WTC11 (cell line): ENCODE measurements around the gene SHROOM1. TPM values are rescaled to one million over a fixed set of nuclear protein-coding genes. Genes with fewer than 3 reads are reported as not detected.

Experiments
- ATAC-seq: fragments of 200-7000 bp; cut with Tn5 transposase; 2 replicates; pipeline ENCODE4 v1.10.0; 2021; ENCODE audit warnings: mild to moderate bottlenecking, moderate library complexity
- CTCF ChIA-PET: fragments of 300-600 bp; sonication (Branson Sonifier 250); formaldehyde crosslinking; loops from one replicate; lab custom pipeline; 2021; ENCODE audit warnings: antibody characterized with exemption; lab: Charles Lee
- POLR2A ChIA-PET: fragments of 350-600 bp; sonication (Branson Sonifier 250); formaldehyde crosslinking; loops from one replicate; lab custom pipeline; 2021; ENCODE audit warnings: antibody characterized with exemption; lab: Charles Lee
- DNase-seq: peaks from one replicate; pipeline ENCODE4 v3.0.0; 2021; ENCODE audit warnings: low spot score
- H3K27ac Mint-ChIP-seq: 2 replicates; pipeline ENCODE4 v1.8.0; 2021; ENCODE audit warnings: mixed read lengths
- H3K27me3 Mint-ChIP-seq: 2 replicates; pipeline ENCODE4 v1.8.0; 2021; ENCODE audit warnings: low read depth, mild to moderate bottlenecking, moderate library complexity, mixed read lengths
- H3K36me3 Mint-ChIP-seq: 2 replicates; pipeline ENCODE4 v1.8.0; 2021; ENCODE audit warnings: mixed read lengths
- H3K4me1 Mint-ChIP-seq: 2 replicates; pipeline ENCODE4 v1.8.0; 2022; ENCODE audit warnings: mixed read lengths
- H3K4me3 Mint-ChIP-seq: 2 replicates; pipeline ENCODE4 v1.8.0; 2021; ENCODE audit warnings: mild to moderate bottlenecking, moderate library complexity, mixed read lengths
- H3K9me3 Mint-ChIP-seq: 2 replicates; pipeline ENCODE4 v1.8.0; 2021; ENCODE audit warnings: mixed read lengths
- ARID4B ChIP-seq: sonication (generic); formaldehyde crosslinking; IDR thresholded peaks from 2 replicates; pipeline ENCODE4 v1.8.0; 2023; ENCODE audit warnings: missing genetic modification reagents, mild to moderate bottlenecking, borderline replicate concordance
- E2F4 ChIP-seq: sonication (generic); formaldehyde crosslinking; IDR thresholded peaks from 2 replicates; pipeline ENCODE4 v1.8.1; 2022; ENCODE audit warnings: low read depth, mild to moderate bottlenecking, moderate library complexity, missing genetic modification reagents, borderline replicate concordance
- GRHL2 ChIP-seq: fragments of 250-450 bp; sonication (Bioruptor Pico); IDR thresholded peaks from 2 replicates; pipeline ENCODE4 v1.8.0; 2022; ENCODE audit warnings: mild to moderate bottlenecking, moderate library complexity; ENCODE audit not compliant: insufficient replicate concordance, severe bottlenecking
- HMGXB4 ChIP-seq: sonication (generic); formaldehyde crosslinking; IDR thresholded peaks from 2 replicates; pipeline ENCODE4 v1.8.1; 2023; ENCODE audit warnings: mild to moderate bottlenecking, moderate library complexity, missing genetic modification reagents
- IRF2 ChIP-seq: sonication (generic); formaldehyde crosslinking; IDR thresholded peaks from 2 replicates; pipeline ENCODE4 v1.8.0; 2022; ENCODE audit warnings: low read depth, missing genetic modification reagents, borderline replicate concordance
- JAZF1 ChIP-seq: fragments of 250-450 bp; sonication (Bioruptor Pico); IDR thresholded peaks from 2 replicates; pipeline ENCODE4 v1.9.0; 2021; ENCODE audit warnings: moderate library complexity, mild to moderate bottlenecking, inconsistent platforms
- JUN ChIP-seq: sonication (generic); formaldehyde crosslinking; IDR thresholded peaks from 2 replicates; pipeline ENCODE4 v1.8.0; 2023; ENCODE audit warnings: mild to moderate bottlenecking, missing genetic modification reagents
- MAX ChIP-seq: sonication (generic); formaldehyde crosslinking; IDR thresholded peaks from 2 replicates; pipeline ENCODE4 v1.8.0; 2022; ENCODE audit warnings: mild to moderate bottlenecking, missing genetic modification reagents
- MXD4 ChIP-seq: fragments of 250-450 bp; sonication (Bioruptor Pico); IDR thresholded peaks from 2 replicates; pipeline ENCODE4 v1.8.0; 2021; ENCODE audit warnings: mild to moderate bottlenecking, moderate library complexity, borderline replicate concordance
- MYBL2 ChIP-seq: sonication (generic); formaldehyde crosslinking; IDR thresholded peaks from 2 replicates; pipeline ENCODE4 v1.8.1; 2023; ENCODE audit warnings: mild to moderate bottlenecking, moderate library complexity, missing genetic modification reagents
- NR1H2 ChIP-seq: sonication (generic); formaldehyde crosslinking; IDR thresholded peaks from 2 replicates; pipeline ENCODE4 v1.9.0; 2021; ENCODE audit warnings: mild to moderate bottlenecking, moderate library complexity, missing genetic modification reagents
- PRRX2 ChIP-seq: fragments of 250-450 bp; sonication (Bioruptor Pico); IDR thresholded peaks from 2 replicates; pipeline ENCODE4 v1.8.0; 2021; ENCODE audit warnings: mild to moderate bottlenecking
- RELA ChIP-seq: sonication (generic); formaldehyde crosslinking; IDR thresholded peaks from 2 replicates; pipeline ENCODE4 v1.8.1; 2022; ENCODE audit warnings: missing genetic modification reagents, mild to moderate bottlenecking, borderline replicate concordance
- TCF7 ChIP-seq: sonication (generic); formaldehyde crosslinking; IDR thresholded peaks from 2 replicates; pipeline ENCODE4 v1.8.0; 2022; ENCODE audit warnings: mild to moderate bottlenecking, low read depth, missing genetic modification reagents, moderate library complexity
- TEAD4 ChIP-seq: sonication (generic); formaldehyde crosslinking; IDR thresholded peaks from 2 replicates; pipeline ENCODE4 v1.8.0; 2022; ENCODE audit warnings: mild to moderate bottlenecking, missing genetic modification reagents
- ZNF317 ChIP-seq: sonication (generic); formaldehyde crosslinking; IDR thresholded peaks from 2 replicates; pipeline ENCODE4 v1.8.1; 2023; ENCODE audit warnings: low read depth, mild to moderate bottlenecking, moderate library complexity, missing genetic modification reagents, borderline replicate concordance
- ZNF671 ChIP-seq: fragments of 250-450 bp; sonication (Bioruptor Pico); IDR thresholded peaks from 2 replicates; pipeline ENCODE4 v1.8.0; 2021; ENCODE audit warnings: mild to moderate bottlenecking
- total RNA-seq: library from RNA; stranded (reverse); gene quantifications from 3 replicates; pipeline ENCODE4 v1.2.3, GENCODE V29; 2021
- TF ChIP-seq, protein P1 (sequence below): fragments of 250-450 bp; sonication (Bioruptor Pico); IDR thresholded peaks from 2 replicates; pipeline ENCODE4 v1.9.0; 2021; ENCODE audit warnings: moderate library complexity, mild to moderate bottlenecking, inconsistent platforms, borderline replicate concordance
- TF ChIP-seq, protein P2 (sequence below): fragments of 250-450 bp; sonication (Bioruptor Pico); IDR thresholded peaks from 2 replicates; pipeline ENCODE4 v1.9.0; 2021; ENCODE audit warnings: mild to moderate bottlenecking
- TF ChIP-seq, protein P3 (sequence below): sonication (generic); formaldehyde crosslinking; IDR thresholded peaks from 2 replicates; pipeline ENCODE4 v1.8.1; 2023; ENCODE audit warnings: mild to moderate bottlenecking, missing genetic modification reagents, moderate library complexity

The SHROOM1 gene
- total RNA-seq, 1 experiment from 2014 or later, result 8.1 TPM

GRCh38 chr5:132799392-132799791 is 31.1 kb downstream of the SHROOM1 start:
- H3K9me3 Mint-ChIP-seq, result no peaks in the 10 kb centered on the region
- H3K4me3 Mint-ChIP-seq, result no peak overlapping the region
- POLR2A ChIA-PET, result interaction anchor here (0.7 kb wide), 1 partner anchor 9 kb away, joined by 4 read pairs; no protein-coding TSS in a partner anchor
- no peaks in the 10 kb centered on the region for H3K4me1 Mint-ChIP-seq
- H3K27me3 Mint-ChIP-seq, result peaks cover 9% of the 10 kb centered on the region
- ATAC-seq, result no peak
- H3K27ac Mint-ChIP-seq, result no peak overlapping the region
- no peak for DNase-seq
- H3K36me3 Mint-ChIP-seq, result no peaks in the 10 kb centered on the region
- no peak for TF ChIP-seq TCF7
- TF ChIP-seq RELA, result no peak
- TF ChIP-seq, protein P1, sequence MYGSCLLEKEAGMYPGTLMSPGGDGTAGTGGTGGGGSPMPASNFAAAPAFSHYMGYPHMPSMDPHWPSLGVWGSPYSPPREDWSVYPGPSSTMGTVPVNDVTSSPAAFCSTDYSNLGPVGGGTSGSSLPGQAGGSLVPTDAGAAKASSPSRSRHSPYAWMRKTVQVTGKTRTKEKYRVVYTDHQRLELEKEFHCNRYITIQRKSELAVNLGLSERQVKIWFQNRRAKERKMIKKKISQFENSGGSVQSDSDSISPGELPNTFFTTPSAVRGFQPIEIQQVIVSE (CRISPR knock-in tag), result no peak
- TF ChIP-seq JAZF1 (CRISPR knock-in tag), result no peak
- TF ChIP-seq TEAD4 (CRISPR knock-in tag), result no peak
- TF ChIP-seq ZNF671, result no peak
- TF ChIP-seq ZNF317 (CRISPR knock-in tag), result no peak
- no peak for TF ChIP-seq MYBL2 (CRISPR knock-in tag)
- no peak for TF ChIP-seq JUN
- no peak for TF ChIP-seq NR1H2
- no peak for TF ChIP-seq GRHL2 (CRISPR knock-in tag)
- TF ChIP-seq IRF2 (CRISPR knock-in tag), result no peak
- TF ChIP-seq PRRX2 (CRISPR knock-in tag), result no peak
- no peak for TF ChIP-seq HMGXB4 (CRISPR knock-in tag)
- no peak for TF ChIP-seq ARID4B (CRISPR knock-in tag)
- TF ChIP-seq, protein P2, sequence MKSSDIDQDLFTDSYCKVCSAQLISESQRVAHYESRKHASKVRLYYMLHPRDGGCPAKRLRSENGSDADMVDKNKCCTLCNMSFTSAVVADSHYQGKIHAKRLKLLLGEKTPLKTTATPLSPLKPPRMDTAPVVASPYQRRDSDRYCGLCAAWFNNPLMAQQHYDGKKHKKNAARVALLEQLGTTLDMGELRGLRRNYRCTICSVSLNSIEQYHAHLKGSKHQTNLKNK (CRISPR knock-in tag), result no peak
- TF ChIP-seq, protein P3, sequence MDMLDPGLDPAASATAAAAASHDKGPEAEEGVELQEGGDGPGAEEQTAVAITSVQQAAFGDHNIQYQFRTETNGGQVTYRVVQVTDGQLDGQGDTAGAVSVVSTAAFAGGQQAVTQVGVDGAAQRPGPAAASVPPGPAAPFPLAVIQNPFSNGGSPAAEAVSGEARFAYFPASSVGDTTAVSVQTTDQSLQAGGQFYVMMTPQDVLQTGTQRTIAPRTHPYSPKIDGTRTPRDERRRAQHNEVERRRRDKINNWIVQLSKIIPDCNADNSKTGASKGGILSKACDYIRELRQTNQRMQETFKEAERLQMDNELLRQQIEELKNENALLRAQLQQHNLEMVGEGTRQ (CRISPR knock-in tag), result no peak
- TF ChIP-seq MXD4, result no peak
- TF ChIP-seq MAX (CRISPR knock-in tag), result no peak
- no peak for TF ChIP-seq E2F4
- CTCF ChIA-PET, result interaction anchor here (1.3 to 3.0 kb wide), 2 partner anchors 8 to 21 kb away, joined by 4 to 21 read pairs; no protein-coding TSS in a partner anchor
